Measurements from ENCODE around the gene ARHGAP22.

- TF ChIP-seq CTCF (IDR thresholded peaks at IDR 0.05; ENCODE audit: insufficient read depth, low read depth, low read length) (no peak), EZH2 (IDR thresholded peaks at IDR 0.05; ENCODE audit: insufficient read depth, low read length) (no peak)
These were observed 198.7 kb downstream of the ARHGAP22 start for GRCh38 chr10:48406204-48406603.

Data from astrocyte (in vitro differentiated cells and primary cell).